DND-41 (cell line): Measurements from ENCODE around the gene SERPINC1.

Source experiments
- EZH2 ChIP-seq: IDR thresholded peaks from 3 replicates; pipeline ENCODE4 v1.6.1; 2012; ENCODE audit warnings: borderline replicate concordance, low read depth, mild to moderate bottlenecking, moderate library complexity, low read length, inconsistent platforms; ENCODE audit not compliant: severe bottlenecking
- TF ChIP-seq, protein P1 (sequence below): IDR thresholded peaks from 2 replicates; pipeline ENCODE4 v1.5.1; 2012; ENCODE audit warnings: borderline replicate concordance, low read length, moderate library complexity, mild to moderate bottlenecking; ENCODE audit not compliant: poor library complexity, severe bottlenecking; ENCODE audit errors: extremely low read depth

DNA sequence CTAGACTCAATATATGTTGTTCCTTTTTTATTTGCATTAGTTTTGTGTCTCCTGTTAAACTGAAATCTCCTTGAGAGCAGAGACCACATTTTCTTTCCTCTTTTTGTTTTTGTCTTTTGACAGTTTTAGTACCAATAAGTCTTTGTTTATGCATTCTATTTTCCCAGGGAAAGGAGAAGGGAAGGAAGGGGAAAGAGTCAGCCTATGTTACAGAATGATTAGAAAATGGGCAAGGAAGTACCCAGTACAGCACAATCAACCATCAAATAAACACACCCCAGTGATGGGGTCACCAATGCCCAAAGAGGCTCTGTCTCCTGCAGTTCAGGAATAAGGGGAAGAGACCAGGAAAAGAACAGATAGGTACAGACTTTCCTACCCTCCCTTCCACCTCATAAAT, 38.9 kb downstream of the SERPINC1 start:
- no peak for TF ChIP-seq EZH2
- TF ChIP-seq, protein P1, sequence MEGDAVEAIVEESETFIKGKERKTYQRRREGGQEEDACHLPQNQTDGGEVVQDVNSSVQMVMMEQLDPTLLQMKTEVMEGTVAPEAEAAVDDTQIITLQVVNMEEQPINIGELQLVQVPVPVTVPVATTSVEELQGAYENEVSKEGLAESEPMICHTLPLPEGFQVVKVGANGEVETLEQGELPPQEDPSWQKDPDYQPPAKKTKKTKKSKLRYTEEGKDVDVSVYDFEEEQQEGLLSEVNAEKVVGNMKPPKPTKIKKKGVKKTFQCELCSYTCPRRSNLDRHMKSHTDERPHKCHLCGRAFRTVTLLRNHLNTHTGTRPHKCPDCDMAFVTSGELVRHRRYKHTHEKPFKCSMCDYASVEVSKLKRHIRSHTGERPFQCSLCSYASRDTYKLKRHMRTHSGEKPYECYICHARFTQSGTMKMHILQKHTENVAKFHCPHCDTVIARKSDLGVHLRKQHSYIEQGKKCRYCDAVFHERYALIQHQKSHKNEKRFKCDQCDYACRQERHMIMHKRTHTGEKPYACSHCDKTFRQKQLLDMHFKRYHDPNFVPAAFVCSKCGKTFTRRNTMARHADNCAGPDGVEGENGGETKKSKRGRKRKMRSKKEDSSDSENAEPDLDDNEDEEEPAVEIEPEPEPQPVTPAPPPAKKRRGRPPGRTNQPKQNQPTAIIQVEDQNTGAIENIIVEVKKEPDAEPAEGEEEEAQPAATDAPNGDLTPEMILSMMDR = no peak
